PC-9 (cell line): ENCODE results near the gene LGR6. TPM values are rescaled to one million over a fixed set of nuclear protein-coding genes. Genes with fewer than 3 reads are reported as not detected.

Experiments used
- Bru-seq: library from RNA; stranded (reverse); fragments of 400-500 nt; gene quantifications from one replicate; lab custom pipeline; 2021; lab: Mats Ljungman, UMichigan
- BruChase-seq, 2 experiments: library from RNA; stranded (reverse); fragments of 400-500 nt; gene quantifications; one replicate each; lab custom pipeline; 2021; lab: Mats Ljungman, UMichigan
- BruUV-seq: library from RNA; stranded (reverse); fragments of 400-500 nt; replicated peaks from 2 replicates; lab custom pipeline; 2021; lab: Mats Ljungman, UMichigan
- CTCF ChIA-PET: fragments of 300-600 bp; sonication (Branson Sonifier 250); formaldehyde crosslinking; loops from one replicate; lab custom pipeline; 2022; ENCODE audit warnings: antibody characterized with exemption; lab: Charles Lee
- POLR2A ChIA-PET: fragments of 300-600 bp; sonication (Branson Sonifier 250); formaldehyde crosslinking; loops from one replicate; lab custom pipeline; 2022; ENCODE audit warnings: antibody characterized with exemption; ENCODE audit not compliant: unreplicated experiment; lab: Charles Lee
- DNase-seq, 2 experiments: peaks; one replicate each; pipeline versions ENCODE4 v3.0.0 to v3.0.0-alpha.2; 2015 to 2022; ENCODE audit warnings: mixed read lengths in 1 of 2
- H2AFZ ChIP-seq: fragments of 200-600 bp; sonication (generic); 2 replicates; pipeline ENCODE4 v1.8.1; 2017; ENCODE audit warnings: antibody characterized with exemption
- H3F3A ChIP-seq: fragments of 200-600 bp; sonication (generic); 2 replicates; pipeline ENCODE4 v1.8.1; 2017; ENCODE audit warnings: antibody characterized with exemption, mild to moderate bottlenecking, low read depth; ENCODE audit not compliant: insufficient read depth
- H3K27ac ChIP-seq: fragments of 200-600 bp; sonication (generic); 2 replicates; pipeline ENCODE4 v1.6.1; 2016; ENCODE audit warnings: mixed run types
- H3K27me3 ChIP-seq: fragments of 200-600 bp; sonication (generic); 2 replicates; pipeline ENCODE4 v1.6.1; 2016; ENCODE audit warnings: low read depth, mixed run types; ENCODE audit not compliant: insufficient read depth
- H3K36me3 ChIP-seq: fragments of 200-600 bp; sonication (generic); 2 replicates; pipeline ENCODE4 v1.6.1; 2016; ENCODE audit warnings: low read depth, mixed run types
- H3K4me1 ChIP-seq: fragments of 200-600 bp; sonication (generic); replicated peaks from 2 replicates; pipeline ENCODE4 v1.6.1; 2016; ENCODE audit warnings: mixed run types; ENCODE audit not compliant: insufficient read depth
- H3K4me2 ChIP-seq: fragments of 200-600 bp; sonication (generic); 2 replicates; pipeline ENCODE4 v1.6.1; 2017; ENCODE audit warnings: mixed run types
- H3K4me3 ChIP-seq: fragments of 200-600 bp; sonication (generic); 2 replicates; pipeline ENCODE4 v1.6.1; 2016; ENCODE audit warnings: mixed run types
- H3K79me2 ChIP-seq: fragments of 200-600 bp; sonication (generic); 2 replicates; pipeline ENCODE4 v1.6.1; 2017; ENCODE audit warnings: low read depth, mixed run types
- H3K9me2 ChIP-seq: fragments of 200-600 bp; sonication (generic); 2 replicates; pipeline ENCODE4 v1.8.1; 2017; ENCODE audit warnings: mild to moderate bottlenecking; ENCODE audit not compliant: insufficient read depth
- H3K9me3 ChIP-seq: fragments of 200-600 bp; sonication (generic); 2 replicates; pipeline ENCODE4 v1.8.1; 2016; ENCODE audit warnings: low read depth; ENCODE audit not compliant: insufficient read depth
- H4K20me1 ChIP-seq: fragments of 200-600 bp; sonication (generic); 2 replicates; pipeline ENCODE4 v1.8.1; 2017; ENCODE audit not compliant: insufficient read depth
- CTCF ChIP-seq: fragments of 200-600 bp; sonication (generic); conservative IDR thresholded peaks from 2 replicates; pipeline ENCODE4 v1.6.1; 2017; ENCODE audit warnings: mixed run types, antibody characterized with exemption, mild to moderate bottlenecking, moderate library complexity
- EZH2 ChIP-seq: fragments of 200-600 bp; sonication (generic); IDR thresholded peaks from 2 replicates; pipeline ENCODE4 v1.8.0; 2017; ENCODE audit warnings: antibody characterized with exemption, low read depth
- intact Hi-C: fragments of 100-400 bp; cut with micrococcal nuclease; formaldehyde crosslinking; loops from one replicate; pipeline ENCODE4 v1.10.0; 2022; ENCODE audit not compliant: unreplicated experiment
- long read RNA-seq: library from polyadenylated mRNA; stranded (forward); transcript quantifications from one replicate; pipeline ENCODE4 v2.0.0, GENCODE V29; 2022
- total RNA-seq: library from RNA; stranded (reverse); gene quantifications from 2 replicates; pipeline ENCODE4 v1.2.3, GENCODE V29; 2021

LGR6 gene
- total RNA-seq (5.6 and 7.9 TPM in 2 replicates), Bru-seq, nascent RNA (percentile 37 among the genes with signal in this experiment), BruChase-seq, experiment 1, labeled RNA remaining after a 2-hour chase (percentile 37 among the genes with signal in this experiment), BruChase-seq, experiment 2, labeled RNA remaining after a 6-hour chase (percentile 38 among the genes with signal in this experiment)
- long read RNA-seq, partial matches to known transcripts, result 10 of 24 reads
- long read RNA-seq, other reads (novel, unspliced or antisense), result 14 of 24 reads

- POLR2A ChIA-PET, result no interaction called here
- intact Hi-C loops, result loop anchor here (1.0 kb wide), 2 partner anchors 43 to 122 kb away; no protein-coding TSS in a partner anchor
Observed at GRCh38 chr1:202193614-202194327, at the start of gene LGR6. LGR6 (plus strand) TSS chr1:202193799; CDS start chr1:202193990, 191 bp downstream.

GRCh38 chr1:202144402-202145067 lies 49.1 kb upstream of the LGR6 start, which contains the start of gene ARL8A:
ARL8A (minus strand) TSS chr1:202144737; CDS start chr1:202144572, 165 bp downstream.
- no TSS peak for BruUV-seq
- H2AFZ ChIP-seq, result peak within 1 kb of the TSS; percentile 94
- H3K36me3 ChIP-seq, result 0 out of 2 replicates have a peak, but pooled peaks cover 8% of the 10 kb centered on the region
- H4K20me1 ChIP-seq, result peaks cover 29% of the 10 kb centered on the region
- TF ChIP-seq EZH2 (no peak), CTCF (no peak)
- ChIA-PET POLR2A (no interaction called here), CTCF (interaction anchor here (0.5 kb wide), 1 partner anchor 575 kb away, joined by 3 read pairs; no protein-coding TSS in a partner anchor)
- H3K79me2 ChIP-seq, result peaks cover 37% of the 10 kb centered on the region
- intact Hi-C loops, result no loop called here
- peak within 1 kb of the TSS; percentile 95 for H3K4me2 ChIP-seq
- no peaks in the 10 kb centered on the region for H3K9me3 ChIP-seq
- no peaks in the 10 kb centered on the region for H3K27me3 ChIP-seq
- peak in 1 of 2 experiments; percentile 58 for DNase-seq
- H3K4me1 ChIP-seq, result peaks cover 15% of the 10 kb centered on the region
- H3K9me2 ChIP-seq, result no peaks in the 10 kb centered on the region
- peaks cover 17% of the 10 kb centered on the region; the same call in 1 of the 2 replicates for H3F3A ChIP-seq
- peak within 1 kb of the TSS; percentile 95 for H3K4me3 ChIP-seq
- H3K27ac ChIP-seq, result no peak within 1 kb of the TSS

More at GRCh38 chr1:202193614-202194327, at the start of gene LGR6:
- Histone ChIP-seq H3K9me2 (no peaks in the 10 kb centered on the region), H4K20me1 (no peaks in the 10 kb centered on the region), H3K27me3 (peaks cover 7% of the 10 kb centered on the region; the same call in 1 of the 2 replicates), H3K4me3 (no peak within 1 kb of the TSS), H3K27ac (no peak within 1 kb of the TSS), H3K4me1 (peaks cover 13% of the 10 kb centered on the region), H3K36me3 (no peaks in the 10 kb centered on the region), H2AFZ (no peak within 1 kb of the TSS), H3F3A (no peaks in the 10 kb centered on the region), H3K4me2 (0 out of 2 replicates have a peak within 1 kb of the TSS, but pooled peaks have one; percentile 30), H3K9me3 (no peaks in the 10 kb centered on the region), H3K79me2 (no peaks in the 10 kb centered on the region)
- peak in 1 of 2 experiments; percentile 53 for DNase-seq
- CTCF ChIA-PET, result interaction anchor here (0.7 to 1.9 kb wide), 8 partner anchors 42 to 266 kb away, joined by 3 to 15 read pairs (median 4); partner anchors contain the start of gene UBE2T
- TF ChIP-seq EZH2 (no peak), CTCF (no peak)
- no TSS peak for BruUV-seq
